Activated T-helper 1 cell treated with anti-CD3 and anti-CD28 coated beads, Interleukin-12 subunit alpha, Interleukin-12 subunit beta, Interleukin-2, Interleukin-4 antibody, amounts not matched to agents 30 ng/mL and 10 ng/mL and 1 ng/mL, durations not matched to agents 14 hours and 24 hours and 36 hours (primary cell): ENCODE results near the gene ADARB2. TPM values are rescaled to one million over a fixed set of nuclear protein-coding genes. Genes with fewer than 3 reads are reported as not detected.
"Not testable (repeated sequence)": the region's sequence is repeated elsewhere in the genome, so short reads cannot be mapped to it uniquely, and the experiment has no call there.

Experiments used
- DNase-seq: peaks from one replicate; pipeline ENCODE4 v3.0.0; 2021; ENCODE audit warnings: low spot score
- H3K27ac Mint-ChIP-seq: one replicate; pipeline ENCODE4 v1.8.0; 2021; ENCODE audit warnings: mild to moderate bottlenecking, mixed read lengths
- H3K27me3 Mint-ChIP-seq: one replicate; pipeline ENCODE4 v1.8.0; 2022; ENCODE audit warnings: mild to moderate bottlenecking, moderate library complexity, mixed read lengths; ENCODE audit not compliant: insufficient read depth
- H3K36me3 Mint-ChIP-seq: one replicate; pipeline ENCODE4 v1.8.0; 2021; ENCODE audit warnings: low read depth, mixed read lengths
- H3K4me1 Mint-ChIP-seq: one replicate; pipeline ENCODE4 v1.8.0; 2021; ENCODE audit warnings: low read depth, mixed read lengths
- H3K4me3 Mint-ChIP-seq: one replicate; pipeline ENCODE4 v1.8.0; 2021; ENCODE audit warnings: mild to moderate bottlenecking, moderate library complexity, mixed read lengths
- H3K9me3 Mint-ChIP-seq: one replicate; pipeline ENCODE4 v1.8.0; 2021; ENCODE audit warnings: mixed read lengths
- intact Hi-C: fragments of 100-400 bp; cut with micrococcal nuclease; formaldehyde crosslinking; loops from one replicate; pipeline ENCODE4 v1.15.1; 2024
- total RNA-seq: library from RNA; stranded (reverse); gene quantifications from 2 replicates; pipeline ENCODE4 v1.2.3, GENCODE V29; 2022

The ADARB2 gene
- total RNA-seq, 1 donor from 2014 or later, result 0.05 TPM

DNA sequence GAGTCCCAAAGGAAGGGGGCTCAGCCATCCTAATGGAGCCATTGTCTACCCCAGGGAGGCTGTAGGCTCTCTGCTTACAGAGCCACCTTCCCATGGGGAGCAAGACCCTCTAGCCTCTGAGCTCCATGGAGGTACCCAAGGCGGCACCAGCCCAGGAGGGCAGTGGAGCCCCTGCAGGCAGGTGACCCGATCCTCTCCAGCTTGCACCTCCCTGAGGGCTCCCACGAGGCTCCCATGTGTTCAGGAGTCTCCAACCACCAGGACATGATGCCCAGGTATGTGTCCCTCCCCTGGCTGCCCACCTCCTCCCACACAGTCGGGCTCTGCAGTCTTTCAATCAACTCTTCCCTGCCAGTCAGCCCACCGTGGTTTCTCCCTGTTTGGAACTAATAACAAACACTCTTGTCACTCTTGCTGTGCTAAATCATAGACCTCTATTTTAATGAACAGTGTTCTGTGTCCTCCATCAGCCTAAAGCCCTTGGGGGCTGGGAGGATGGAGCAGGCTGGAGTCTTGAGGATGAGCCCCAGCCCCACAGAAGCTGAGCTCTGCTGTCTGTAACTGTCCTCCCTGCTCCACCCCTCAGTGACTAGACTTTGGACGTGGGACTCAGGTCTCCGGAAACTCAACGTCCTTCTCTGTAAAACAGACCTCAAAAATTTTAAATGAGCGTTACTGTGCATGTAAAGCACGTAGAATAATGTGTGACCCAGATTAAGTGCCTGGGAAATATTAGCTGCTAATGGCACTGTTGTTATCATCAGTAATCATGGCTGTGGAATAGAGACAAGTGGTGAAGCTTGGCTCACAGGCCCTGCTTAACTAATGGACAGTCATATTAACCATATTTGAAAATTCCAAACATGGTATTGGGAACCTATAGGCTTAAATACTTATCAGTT, 382.3 kb downstream of the ADARB2 start:
- intact Hi-C loops, result no loop called here
- H3K27ac Mint-ChIP-seq, result no peak overlapping the region

DNA sequence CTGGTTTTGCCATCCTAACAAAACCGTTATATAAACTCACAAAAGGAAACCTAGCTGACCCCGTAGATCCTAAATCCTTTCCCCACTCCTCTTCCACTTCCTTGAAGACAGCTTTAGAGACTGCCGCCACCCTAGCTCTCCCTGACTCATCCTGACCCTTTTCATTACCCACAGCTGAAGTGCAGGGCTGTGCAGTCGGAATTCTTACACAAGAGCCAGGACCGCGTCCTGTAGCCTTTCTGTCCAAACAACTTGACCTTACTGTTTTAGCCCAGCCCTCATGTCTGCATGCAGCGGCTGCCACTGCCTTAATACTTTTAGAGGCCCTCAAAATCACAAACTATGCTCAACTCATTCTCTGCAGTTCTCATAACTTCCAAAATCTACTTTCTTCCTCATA, 385.0 kb downstream of the ADARB2 start:
- H3K9me3 Mint-ChIP-seq, H3K4me3 Mint-ChIP-seq, H3K27me3 Mint-ChIP-seq, H3K27ac Mint-ChIP-seq, DNase-seq, intact Hi-C loops, H3K36me3 Mint-ChIP-seq, H3K4me1 Mint-ChIP-seq: not testable (repeated sequence)

More for the DNA sequence above, 382.3 kb downstream of the ADARB2 start:
- Mint-ChIP-seq H3K36me3 (no peaks in the 10 kb centered on the region), H3K4me1 (peaks cover 5% of the 10 kb centered on the region), H3K27me3 (peaks cover 9% of the 10 kb centered on the region), H3K9me3 (no peaks in the 10 kb centered on the region), H3K4me3 (no peak overlapping the region)
- no peak for DNase-seq

DNA sequence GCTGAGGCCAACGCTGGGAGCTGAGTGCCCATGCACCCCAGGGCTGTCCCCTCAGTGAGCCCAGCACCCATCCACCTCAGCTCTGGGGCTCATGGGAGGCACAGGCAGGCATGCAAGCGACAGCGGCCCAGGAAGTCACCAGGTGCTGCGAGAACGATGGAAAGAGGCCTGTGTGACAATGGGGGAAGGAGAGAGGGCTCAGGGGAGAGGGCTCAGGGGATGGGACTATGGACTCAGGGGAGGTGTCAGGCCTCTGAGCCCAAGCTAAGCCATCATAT, 388.6 kb downstream of the ADARB2 start:
- no peak overlapping the region for H3K27ac Mint-ChIP-seq
- intact Hi-C loops, result no loop called here
- H3K36me3 Mint-ChIP-seq, result no peaks in the 10 kb centered on the region
- no peaks in the 10 kb centered on the region for H3K9me3 Mint-ChIP-seq
- no peaks in the 10 kb centered on the region for H3K4me1 Mint-ChIP-seq
- H3K27me3 Mint-ChIP-seq, result no peaks in the 10 kb centered on the region
- no peak overlapping the region for H3K4me3 Mint-ChIP-seq
- no peak for DNase-seq

DNA sequence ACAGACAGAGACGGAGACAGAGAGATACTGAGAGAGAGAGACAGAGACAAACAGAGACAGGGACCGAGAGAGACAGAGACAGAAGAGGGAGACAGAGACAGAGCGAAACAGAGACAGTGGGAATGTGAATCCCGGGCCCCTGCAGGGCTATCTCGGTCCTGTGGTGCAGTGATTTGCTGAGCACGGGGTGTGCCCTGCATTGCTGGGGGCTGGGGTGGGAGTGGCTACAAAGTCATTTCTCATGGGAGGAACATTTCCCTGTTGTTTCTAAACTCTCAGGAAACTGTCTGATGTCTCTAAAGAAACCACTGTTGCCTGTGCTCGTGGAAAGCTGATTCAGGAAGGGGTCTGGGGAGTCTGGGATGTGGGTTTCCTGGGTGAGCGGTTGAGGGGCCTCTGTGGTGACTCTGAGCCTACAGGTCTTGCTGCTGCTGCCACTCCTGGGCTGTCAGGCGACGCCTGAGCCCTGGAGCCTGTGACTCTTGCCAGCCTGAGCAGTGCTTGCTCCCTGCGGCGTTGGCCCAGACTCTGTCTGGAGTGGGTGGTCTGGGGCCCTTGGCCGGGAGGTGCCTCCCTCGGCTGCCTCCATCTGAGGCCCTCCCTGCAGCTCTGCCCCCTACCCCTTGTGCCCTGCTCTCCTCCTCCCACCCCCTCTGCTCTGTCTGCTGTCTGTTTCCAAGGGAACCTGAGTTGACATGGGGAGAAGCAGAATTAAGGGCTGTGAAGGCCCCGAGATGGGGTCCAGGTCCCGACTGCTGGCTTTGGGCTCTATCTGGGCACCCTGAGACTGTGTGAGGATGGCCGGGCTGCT, 389.2 kb downstream of the ADARB2 start:
- Mint-ChIP-seq H3K27me3 (no peaks in the 10 kb centered on the region), H3K9me3 (no peaks in the 10 kb centered on the region), H3K4me3 (no peak overlapping the region), H3K36me3 (no peaks in the 10 kb centered on the region), H3K27ac (no peak overlapping the region), H3K4me1 (no peaks in the 10 kb centered on the region)
- no peak for DNase-seq
- intact Hi-C loops, result no loop called here

DNA sequence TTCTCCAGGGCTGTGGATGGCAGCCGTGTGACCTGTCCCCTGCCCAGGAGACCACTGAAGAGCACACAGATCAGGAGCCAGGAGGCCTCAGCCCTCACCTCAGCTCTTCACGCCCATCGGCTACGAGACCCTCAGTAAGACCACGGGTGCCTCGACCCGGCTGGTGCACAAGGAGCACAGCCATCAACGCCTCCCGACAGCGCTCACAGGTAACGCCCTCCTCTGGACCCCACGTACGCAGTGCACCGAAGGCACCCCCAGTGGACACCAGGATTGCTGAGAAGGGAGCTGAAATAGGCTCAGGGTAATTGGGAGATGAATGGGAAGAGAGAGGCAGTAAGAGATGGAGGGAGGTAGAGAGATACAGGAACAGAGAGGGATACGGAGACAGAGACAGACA, 389.8 kb downstream of the ADARB2 start:
- Mint-ChIP-seq H3K4me3 (no peak overlapping the region), H3K27me3 (no peaks in the 10 kb centered on the region), H3K27ac (no peak overlapping the region), H3K9me3 (no peaks in the 10 kb centered on the region), H3K4me1 (no peaks in the 10 kb centered on the region), H3K36me3 (no peaks in the 10 kb centered on the region)
- intact Hi-C loops, result no loop called here
- no peak for DNase-seq

DNA sequence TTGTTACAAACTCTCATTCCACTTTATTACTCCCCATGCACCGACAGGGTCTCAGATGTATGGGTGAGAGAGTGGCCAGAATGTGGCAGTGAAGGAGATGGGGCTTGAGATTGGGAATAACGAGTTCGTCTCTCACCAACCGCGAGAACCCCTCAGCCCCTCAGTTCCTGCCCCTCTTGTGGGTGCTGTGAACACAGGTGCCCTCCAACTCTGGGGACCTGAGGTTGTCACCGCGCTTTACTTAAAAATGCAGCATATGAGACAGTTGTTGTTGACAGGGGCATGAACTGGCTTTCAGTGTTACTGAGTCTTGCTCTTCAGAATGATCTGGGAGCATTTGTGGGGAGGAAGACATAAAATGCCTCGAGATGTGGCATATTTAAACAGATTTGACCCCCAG, 391.1 kb downstream of the ADARB2 start:
- Mint-ChIP-seq H3K4me3 (no peak overlapping the region), H3K27me3 (no peaks in the 10 kb centered on the region), H3K27ac (no peak overlapping the region), H3K9me3 (no peaks in the 10 kb centered on the region), H3K36me3 (no peaks in the 10 kb centered on the region), H3K4me1 (no peaks in the 10 kb centered on the region)
- no peak for DNase-seq
- intact Hi-C loops, result no loop called here

DNA sequence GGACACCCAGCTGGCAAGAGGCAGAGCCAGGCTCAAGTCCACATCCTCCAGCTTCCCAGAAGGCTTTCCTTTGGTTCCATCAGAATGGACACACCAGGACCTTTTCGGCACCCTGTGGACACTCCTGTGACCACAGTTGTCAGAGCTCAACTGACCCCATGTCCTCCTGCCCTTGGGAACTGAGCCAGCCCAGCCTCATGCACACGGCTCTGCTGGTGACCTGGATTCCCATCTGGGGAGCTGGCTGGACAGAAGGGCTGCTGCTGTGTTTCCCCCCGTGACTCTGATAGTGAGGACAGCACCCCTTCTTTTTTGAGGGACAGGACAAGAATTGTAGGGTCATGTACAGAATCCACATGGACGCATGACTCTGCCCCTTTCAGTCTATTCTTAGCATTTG, 392.0 kb downstream of the ADARB2 start:
- Mint-ChIP-seq H3K36me3 (no peaks in the 10 kb centered on the region), H3K27ac (no peak overlapping the region), H3K27me3 (no peaks in the 10 kb centered on the region), H3K4me3 (no peak overlapping the region), H3K4me1 (no peaks in the 10 kb centered on the region), H3K9me3 (no peaks in the 10 kb centered on the region)
- intact Hi-C loops, result no loop called here
- no peak for DNase-seq

DNA sequence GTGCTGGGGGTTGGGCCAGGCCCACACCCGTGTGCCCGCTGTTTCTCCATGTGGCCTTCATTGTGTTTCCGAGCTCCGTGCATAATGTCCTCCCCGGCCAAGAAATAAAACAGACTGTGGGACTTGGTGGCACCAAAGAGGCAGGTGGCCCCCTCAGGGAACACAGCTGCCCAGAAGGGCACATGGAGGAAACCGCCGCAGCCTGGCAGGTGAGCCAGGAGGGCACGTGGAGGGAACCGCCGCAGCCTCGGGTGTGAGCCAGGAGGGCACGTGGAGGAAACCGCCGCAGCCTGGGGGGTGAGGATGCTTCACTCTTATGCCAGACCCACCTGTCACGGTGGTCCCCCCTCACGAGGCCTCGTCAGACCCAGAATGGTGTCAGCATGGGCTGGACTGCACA, 392.5 kb downstream of the ADARB2 start:
- H3K9me3 Mint-ChIP-seq, result no peaks in the 10 kb centered on the region
- no peaks in the 10 kb centered on the region for H3K27me3 Mint-ChIP-seq
- no peaks in the 10 kb centered on the region for H3K36me3 Mint-ChIP-seq
- H3K4me3 Mint-ChIP-seq, result no peak overlapping the region
- DNase-seq, result no peak
- no peak overlapping the region for H3K27ac Mint-ChIP-seq
- no peaks in the 10 kb centered on the region for H3K4me1 Mint-ChIP-seq
- intact Hi-C loops, result no loop called here

DNA sequence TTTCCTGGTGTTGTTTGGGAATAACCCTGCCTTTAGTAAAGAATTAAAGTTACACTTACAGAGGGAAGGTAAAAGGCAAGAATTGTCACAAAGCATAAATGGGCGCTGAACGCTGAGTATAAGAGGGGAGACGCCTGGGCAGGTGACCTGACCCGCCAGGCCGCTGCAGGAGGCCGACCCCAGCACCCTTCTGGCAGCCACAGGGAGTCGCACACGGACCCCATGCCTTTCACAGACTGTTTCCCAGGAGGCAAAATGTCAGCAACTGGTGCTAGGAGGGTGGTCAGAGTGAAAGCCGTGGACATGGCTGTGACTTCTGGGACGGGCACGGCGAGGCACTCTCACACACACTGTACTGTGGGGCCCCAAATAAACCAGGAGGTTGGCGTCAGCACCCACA, 392.9 kb downstream of the ADARB2 start:
- H3K9me3 Mint-ChIP-seq, result no peaks in the 10 kb centered on the region
- no peak for DNase-seq
- intact Hi-C loops, result no loop called here
- H3K27me3 Mint-ChIP-seq, result no peaks in the 10 kb centered on the region
- no peak overlapping the region for H3K27ac Mint-ChIP-seq
- H3K4me1 Mint-ChIP-seq, result no peaks in the 10 kb centered on the region
- H3K36me3 Mint-ChIP-seq, result no peaks in the 10 kb centered on the region
- no peak overlapping the region for H3K4me3 Mint-ChIP-seq

DNA sequence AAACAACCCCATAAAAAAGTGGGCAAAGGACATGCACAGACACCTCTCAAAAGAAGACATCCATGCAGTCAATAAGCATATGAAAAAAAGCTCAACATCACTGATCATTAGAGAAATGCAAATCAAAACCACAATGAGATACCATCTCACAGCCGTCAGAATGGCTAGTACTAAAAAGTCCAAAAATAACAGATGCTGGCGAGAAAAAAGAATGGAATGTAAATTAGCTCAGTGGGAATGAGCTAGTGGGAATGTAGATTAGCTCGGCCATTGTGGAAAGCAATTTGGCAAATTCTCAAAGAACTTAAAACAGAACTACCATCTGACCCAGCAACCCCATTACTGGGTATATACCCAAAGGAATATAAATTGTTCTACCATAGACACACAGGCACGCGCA, 394.1 kb downstream of the ADARB2 start:
- Mint-ChIP-seq H3K4me1 (no peaks in the 10 kb centered on the region), H3K4me3 (no peak overlapping the region), H3K36me3 (no peaks in the 10 kb centered on the region), H3K9me3 (no peaks in the 10 kb centered on the region), H3K27me3 (no peaks in the 10 kb centered on the region), H3K27ac (no peak overlapping the region)
- no peak for DNase-seq
- intact Hi-C loops, result no loop called here

DNA sequence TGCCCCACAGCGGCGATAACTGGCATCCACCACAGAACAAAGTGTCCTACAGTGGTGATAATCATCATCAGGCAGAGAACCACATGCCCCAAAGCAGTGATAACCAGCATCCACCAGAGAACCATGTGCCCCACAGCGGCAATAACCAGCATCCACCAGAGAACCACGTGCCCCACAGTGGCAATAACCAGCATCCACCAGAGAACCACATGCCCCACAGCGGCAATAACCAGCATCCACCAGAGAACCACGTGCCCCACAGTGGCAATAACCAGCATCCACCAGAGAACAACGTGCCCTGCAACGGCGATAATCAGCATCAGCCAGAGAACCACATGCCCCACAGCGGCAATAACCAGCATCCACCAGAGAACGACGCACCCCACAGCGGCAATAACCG, 396.3 kb downstream of the ADARB2 start:
- H3K4me1 Mint-ChIP-seq, H3K27me3 Mint-ChIP-seq, intact Hi-C loops, H3K9me3 Mint-ChIP-seq, H3K36me3 Mint-ChIP-seq, DNase-seq, H3K27ac Mint-ChIP-seq, H3K4me3 Mint-ChIP-seq: not testable (repeated sequence)

DNA sequence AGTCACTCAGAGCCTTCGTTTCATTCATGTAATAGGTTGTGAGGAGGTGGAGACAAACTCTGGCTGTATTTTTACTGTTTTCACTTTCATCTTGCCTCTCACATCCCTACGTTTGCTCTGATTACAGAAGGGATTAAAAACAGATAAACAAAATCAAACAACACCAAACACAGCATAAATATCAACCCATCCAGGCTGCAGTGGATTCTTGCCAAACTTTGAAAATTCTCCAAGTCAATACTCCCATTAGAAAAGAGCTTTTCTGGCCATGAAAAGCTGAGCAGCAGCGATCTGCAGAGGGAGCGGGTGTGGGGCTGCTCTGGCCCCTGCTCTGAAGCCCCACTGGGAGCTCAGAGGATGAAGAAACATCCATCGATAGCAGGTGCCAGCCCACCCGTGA, 397.9 kb downstream of the ADARB2 start:
- Mint-ChIP-seq H3K4me1 (no peaks in the 10 kb centered on the region), H3K4me3 (no peak overlapping the region), H3K9me3 (no peaks in the 10 kb centered on the region), H3K27ac (no peak overlapping the region), H3K27me3 (no peaks in the 10 kb centered on the region), H3K36me3 (no peaks in the 10 kb centered on the region)
- intact Hi-C loops, result no loop called here
- DNase-seq, result no peak

DNA sequence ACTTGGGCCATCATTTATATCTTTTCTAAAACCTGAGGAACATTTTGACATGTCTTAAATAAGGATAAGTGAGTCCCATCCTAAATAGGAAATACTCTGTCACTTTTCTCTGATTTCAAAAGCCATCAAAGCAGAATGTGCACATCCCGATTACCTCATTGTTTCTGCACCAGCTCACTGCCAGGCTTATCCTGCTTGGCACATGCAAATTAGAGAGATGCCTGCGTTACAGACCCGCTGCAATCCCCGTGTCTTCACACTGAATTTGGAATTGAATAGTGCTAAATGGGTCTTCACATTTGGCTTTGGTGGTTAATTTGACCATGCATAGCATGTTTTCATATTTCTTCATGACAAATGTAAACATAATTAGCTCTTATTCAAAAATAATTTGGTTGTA, 401.7 kb downstream of the ADARB2 start:
- Mint-ChIP-seq H3K27me3 (no peaks in the 10 kb centered on the region), H3K4me3 (no peak overlapping the region), H3K4me1 (no peaks in the 10 kb centered on the region), H3K9me3 (no peaks in the 10 kb centered on the region), H3K27ac (no peak overlapping the region), H3K36me3 (no peaks in the 10 kb centered on the region)
- intact Hi-C loops, result no loop called here
- DNase-seq, result no peak
